GM19328 (cell line): ENCODE measurements around the gene MESD.

Experiments
- ATAC-seq: cut with Tn5 transposase; IDR thresholded peaks from one replicate; pipeline ENCODE4 v1.9.1; 2021; ENCODE audit warnings: mild to moderate bottlenecking, moderate library complexity; ENCODE audit not compliant: unreplicated experiment

The MESD gene

GRCh38 chr15:80940851-80941250 is 48.8 kb downstream of the MESD start:
- no peak for ATAC-seq

- no peak for ATAC-seq
Measured at GRCh38 chr15:80940331-80940730, 49.3 kb downstream of the MESD start.

- no peak for ATAC-seq
Measured at GRCh38 chr15:80939216-80939615, 50.4 kb downstream of the MESD start.

GRCh38 chr15:80937718-80938117 is 51.9 kb downstream of the MESD start:
- no peak for ATAC-seq

GRCh38 chr15:80936288-80937078 is 53.1 kb downstream of the MESD start:
- ATAC-seq, result no peak

- ATAC-seq, result no peak
Measured at GRCh38 chr15:80934761-80935221, 54.8 kb downstream of the MESD start.

- ATAC-seq, result no peak
Measured at GRCh38 chr15:80932989-80933388, 56.6 kb downstream of the MESD start.

GRCh38 chr15:80932513-80932815 is 57.2 kb downstream of the MESD start:
- no peak for ATAC-seq

- no peak for ATAC-seq
Measured at GRCh38 chr15:80931721-80932512, 57.7 kb downstream of the MESD start.

- no peak for ATAC-seq
Measured at GRCh38 chr15:80931191-80931590, 58.4 kb downstream of the MESD start.

GRCh38 chr15:80929689-80930088 is 59.9 kb downstream of the MESD start:
- ATAC-seq, result no peak

GRCh38 chr15:80929225-80929624 is 60.4 kb downstream of the MESD start:
- ATAC-seq, result no peak

GRCh38 chr15:80926126-80926525 is 63.5 kb downstream of the MESD start:
- ATAC-seq, result no peak

GRCh38 chr15:80925597-80926059 is 64.0 kb downstream of the MESD start:
- ATAC-seq, result no peak

GRCh38 chr15:80924278-80924677 is 65.3 kb downstream of the MESD start:
- ATAC-seq, result no peak

- ATAC-seq, result no peak
Measured at GRCh38 chr15:80923668-80924067, 66.0 kb downstream of the MESD start.

GRCh38 chr15:80921736-80922410 is 67.7 kb downstream of the MESD start:
- ATAC-seq, result no peak

GRCh38 chr15:80920271-80920699 is 69.3 kb downstream of the MESD start:
- no peak for ATAC-seq

- no peak for ATAC-seq
Measured at GRCh38 chr15:80918196-80918783, 71.3 kb downstream of the MESD start.

- ATAC-seq, result no peak
Measured at GRCh38 chr15:80916056-80916455, 73.6 kb downstream of the MESD start.

GRCh38 chr15:80915472-80915871 is 74.1 kb downstream of the MESD start:
- ATAC-seq, result no peak
